T-helper 1 cell treated with Interleukin-12 subunit alpha and Interleukin-12 subunit beta and Interleukin-4 antibody, amounts not matched to agents 30 ng/mL and 1 ng/mL, for 36 hours (primary cell): ENCODE data around the gene CD247. TPM values are rescaled to one million over a fixed set of nuclear protein-coding genes. Genes with fewer than 3 reads are reported as not detected.

Experiments used
- intact Hi-C: fragments of 100-400 bp; cut with micrococcal nuclease; formaldehyde crosslinking; loops from one replicate; pipeline ENCODE4 v1.15.1; 2024
- total RNA-seq: library from RNA; stranded (reverse); gene quantifications from 2 replicates; pipeline ENCODE4 v1.2.3, GENCODE V29; 2022

The CD247 gene
- total RNA-seq, 1 donor from 2014 or later = 211 TPM

DNA sequence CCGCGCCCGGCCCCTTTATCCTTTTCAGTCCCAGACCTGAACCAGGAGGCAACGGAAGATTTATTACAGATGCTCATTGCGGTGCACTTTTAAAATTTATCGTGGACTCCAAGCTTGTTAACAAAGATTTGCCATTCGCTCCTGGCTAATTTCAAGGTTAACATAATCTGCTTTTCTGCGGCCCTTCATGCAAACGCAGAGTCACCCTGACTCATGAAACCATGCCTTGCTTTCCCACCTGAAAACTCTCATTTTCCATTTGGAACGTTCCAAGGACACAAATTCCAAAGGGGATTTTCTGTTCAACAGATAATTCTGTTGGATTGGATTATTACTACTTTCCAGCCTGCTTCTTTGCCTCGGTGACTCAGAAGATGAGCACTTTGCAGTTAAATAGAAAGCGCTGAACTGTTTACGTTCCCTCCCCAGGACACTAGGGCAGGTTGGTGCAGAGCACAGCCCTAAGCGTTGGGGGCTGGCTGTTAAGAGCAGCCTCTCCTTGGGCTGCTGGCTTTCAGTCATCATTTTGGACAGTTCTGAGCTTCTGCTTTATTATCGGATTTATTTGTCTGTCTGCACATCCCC, 51.1 kb downstream of the CD247 start:
- intact Hi-C loops = no loop called here

DNA sequence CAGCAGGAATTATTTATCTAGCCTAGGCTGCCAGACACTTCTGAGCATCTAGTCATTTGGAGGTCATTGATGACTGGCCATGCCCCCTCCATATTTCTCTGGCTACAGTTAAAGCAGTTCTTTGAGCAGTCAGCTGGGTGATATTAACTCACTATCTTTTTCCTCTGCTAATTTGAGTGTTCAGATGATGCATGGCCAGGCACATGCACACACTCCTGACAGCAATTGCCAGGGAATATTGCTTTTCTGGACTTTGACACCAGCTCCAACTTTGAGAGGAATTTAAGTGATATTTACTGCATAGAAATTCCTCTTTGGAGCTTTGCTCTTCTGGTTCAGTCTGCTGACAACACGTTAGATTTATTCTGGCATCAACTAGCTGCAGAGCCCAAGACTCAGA, 52.6 kb downstream of the CD247 start:
- intact Hi-C loops = no loop called here

DNA sequence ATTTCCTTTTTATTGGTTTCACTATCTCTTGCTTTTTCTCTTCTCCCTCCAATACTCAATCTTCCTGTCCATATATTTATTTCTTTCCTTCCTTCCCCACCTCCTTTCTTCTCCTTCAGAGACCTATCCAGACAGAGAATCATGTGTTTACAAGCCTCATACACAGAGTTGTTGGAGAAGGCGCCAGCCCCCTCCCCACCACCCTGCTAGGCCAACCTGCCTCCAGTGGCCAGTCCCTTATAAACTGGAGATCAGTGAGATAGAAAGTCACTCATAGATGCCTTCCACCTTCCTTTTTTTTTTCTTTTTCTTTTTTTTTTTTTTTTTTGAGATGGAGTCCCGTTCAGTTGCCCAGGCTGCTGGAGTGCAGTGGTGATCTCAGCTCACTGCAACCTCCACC, 53.3 kb downstream of the CD247 start:
- intact Hi-C loops = no loop called here

DNA sequence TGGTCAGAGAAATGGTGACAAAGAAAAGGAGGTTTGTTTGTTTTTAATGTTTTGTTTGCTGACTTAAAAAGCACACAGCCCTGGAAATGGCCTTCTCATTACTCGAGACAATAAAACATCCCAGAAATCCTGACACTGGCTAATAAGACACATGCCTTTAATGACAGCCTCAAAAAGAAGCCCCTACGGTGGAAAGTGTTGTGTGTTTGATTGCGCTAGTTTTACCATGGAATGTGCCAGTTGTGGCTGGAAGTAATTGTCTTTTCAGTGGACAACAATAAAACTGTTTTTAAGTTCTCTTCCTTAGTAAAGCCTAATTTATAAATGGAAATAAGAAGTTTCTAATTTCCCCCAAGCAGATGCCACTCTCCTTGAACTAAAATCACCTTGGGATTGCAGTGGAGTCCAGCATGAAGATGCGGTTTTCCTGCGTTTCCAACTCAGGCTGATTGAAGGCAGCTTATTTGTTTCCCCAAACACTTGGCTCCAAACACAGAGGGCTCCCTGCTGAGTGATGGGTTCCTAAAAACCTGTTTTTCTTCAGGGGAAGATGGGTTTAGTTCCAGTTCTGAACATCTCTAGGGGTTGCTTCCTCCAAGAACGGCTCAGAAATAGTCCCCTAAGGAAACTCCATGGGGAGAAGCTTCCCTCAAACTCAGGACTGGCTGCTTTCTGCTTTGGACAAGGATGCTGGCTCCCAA, 54.3 kb downstream of the CD247 start:
- intact Hi-C loops = no loop called here

DNA sequence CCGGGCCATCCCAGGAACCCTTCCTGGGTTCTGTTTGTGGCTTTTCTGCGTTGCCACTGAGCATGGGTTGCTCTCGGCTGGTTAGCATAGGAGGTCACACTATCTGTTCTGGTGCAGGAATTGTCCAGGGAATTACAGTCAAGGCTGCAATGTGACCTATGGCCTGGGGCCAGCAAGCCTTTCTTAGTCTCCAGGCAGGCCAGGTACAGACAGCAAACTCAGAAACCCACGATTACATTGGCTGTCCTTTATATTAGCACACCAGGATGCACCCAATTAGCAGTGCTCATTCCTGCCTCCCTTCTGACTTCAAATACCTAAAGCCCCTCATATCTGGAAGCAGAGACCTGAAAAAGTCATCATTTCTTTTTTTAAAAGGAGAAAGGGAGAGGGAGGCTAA, 55.2 kb downstream of the CD247 start:
- intact Hi-C loops = no loop called here

DNA sequence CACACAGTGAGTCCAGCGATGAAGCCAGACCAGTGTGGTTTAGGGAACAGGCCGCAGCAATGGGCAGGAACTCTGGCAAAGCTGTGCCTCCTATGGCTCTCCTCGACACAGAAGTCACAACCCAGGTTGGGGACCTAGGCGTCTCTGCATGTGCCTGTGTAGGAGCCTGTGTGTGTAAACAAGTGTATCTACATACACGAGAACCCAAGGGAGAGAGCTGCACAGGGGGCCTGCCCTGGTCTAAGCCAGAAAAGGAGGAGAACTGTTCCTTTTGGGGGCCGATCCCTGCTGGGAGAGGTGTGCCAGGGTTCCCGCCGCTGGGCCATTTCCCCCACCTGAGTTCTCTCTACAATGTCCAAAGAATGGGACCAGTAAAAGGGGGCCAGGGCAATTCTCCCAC, 56.0 kb downstream of the CD247 start:
- intact Hi-C loops = no loop called here

DNA sequence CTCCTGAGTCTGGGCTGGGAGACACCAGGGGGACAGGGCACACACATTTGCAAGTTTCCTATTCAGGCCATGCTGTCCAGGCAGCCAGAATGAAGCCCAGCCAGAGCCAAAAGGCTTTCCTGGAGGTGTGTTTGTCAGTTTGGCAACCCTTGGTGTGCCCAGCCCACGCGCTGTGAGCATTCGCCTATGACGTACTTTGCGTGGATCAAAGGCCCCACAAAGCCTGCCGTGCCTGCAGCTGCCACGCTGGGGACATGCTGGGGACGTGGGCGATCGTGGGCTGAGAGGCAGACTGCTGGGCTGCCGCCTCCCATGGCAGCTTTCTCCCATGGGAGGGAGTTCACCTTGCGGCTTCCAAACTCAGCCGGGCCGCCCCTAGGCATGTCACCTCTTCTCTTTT, 57.5 kb downstream of the CD247 start:
- intact Hi-C loops = no loop called here

DNA sequence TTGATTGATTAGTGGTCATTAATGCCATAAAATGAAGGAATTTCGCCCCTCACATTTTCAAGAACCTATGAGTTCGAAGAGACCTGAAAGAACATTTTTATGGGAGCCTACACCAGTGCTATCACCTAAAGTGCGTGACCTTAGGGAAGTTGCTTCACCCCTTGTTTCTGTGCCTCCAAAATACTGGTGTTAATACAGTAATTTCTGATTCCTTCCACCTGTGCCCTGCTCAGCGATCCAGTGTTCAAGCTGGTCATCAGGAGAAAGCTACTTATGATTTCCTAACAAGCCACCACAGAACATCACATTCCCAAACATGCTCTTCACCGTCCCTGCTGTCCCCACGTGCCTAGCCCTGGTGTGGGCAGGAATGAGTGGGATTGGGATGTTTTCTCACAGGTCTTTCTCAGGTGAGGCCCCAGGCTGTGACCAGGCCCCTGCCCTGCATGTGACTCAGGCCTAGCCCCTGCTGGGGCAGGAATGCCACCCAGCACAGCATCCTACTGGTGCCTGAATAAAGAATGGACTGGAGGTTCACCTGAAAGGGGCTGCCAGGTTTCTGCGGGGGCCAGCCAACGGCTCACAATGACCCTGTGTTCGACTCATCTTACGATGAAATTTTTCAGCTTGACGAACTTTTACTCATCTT, 60.3 kb downstream of the CD247 start:
- intact Hi-C loops = loop anchor here (2.0 to 5.0 kb wide), 2 partner anchors 35 to 346 kb away; no protein-coding TSS in a partner anchor

DNA sequence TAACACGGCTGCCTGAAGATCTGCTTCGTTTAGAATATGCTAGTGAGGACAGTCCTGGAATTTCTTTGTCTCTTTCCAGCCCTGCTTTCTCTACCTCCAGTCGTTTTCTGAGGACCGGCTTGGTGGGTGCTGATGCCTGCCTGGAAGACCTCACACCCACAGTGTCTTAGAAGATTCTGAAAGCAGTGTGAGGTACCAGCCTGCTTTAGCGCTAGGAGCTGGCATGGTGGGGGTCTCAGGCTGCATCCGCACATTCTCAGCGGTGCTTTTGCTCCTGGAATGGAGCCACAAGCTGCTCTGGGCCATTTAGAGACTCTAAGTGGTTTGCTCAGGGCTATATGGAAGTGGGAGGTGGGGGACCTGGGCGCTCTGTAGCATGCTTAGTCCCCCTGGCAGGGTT, 61.4 kb downstream of the CD247 start:
- intact Hi-C loops = loop anchor here (1.0 to 5.0 kb wide), 6 partner anchors 10 to 345 kb away; partner anchors contain the start of gene CD247

DNA sequence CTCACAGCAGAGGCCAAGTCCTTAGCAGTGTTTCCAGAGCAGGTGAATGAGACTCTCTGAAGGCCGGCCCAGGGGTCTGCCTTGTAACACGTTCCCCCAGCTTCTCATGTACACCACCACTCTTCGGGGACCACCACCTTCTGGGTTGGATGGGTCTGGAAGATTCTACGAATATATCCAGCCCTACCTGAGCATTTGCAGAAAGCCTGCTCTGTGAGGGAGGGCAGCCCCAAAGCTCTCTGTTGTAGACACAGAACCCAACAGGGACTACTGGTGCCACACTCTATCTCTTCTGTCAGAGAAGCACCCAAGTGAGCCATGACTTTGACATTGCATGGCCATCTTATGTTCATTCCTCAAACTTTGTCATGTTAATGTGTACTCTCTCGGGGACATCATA, 61.8 kb downstream of the CD247 start:
- intact Hi-C loops = loop anchor here (1.0 to 5.0 kb wide), 6 partner anchors 9 to 344 kb away; partner anchors contain the start of gene CD247

DNA sequence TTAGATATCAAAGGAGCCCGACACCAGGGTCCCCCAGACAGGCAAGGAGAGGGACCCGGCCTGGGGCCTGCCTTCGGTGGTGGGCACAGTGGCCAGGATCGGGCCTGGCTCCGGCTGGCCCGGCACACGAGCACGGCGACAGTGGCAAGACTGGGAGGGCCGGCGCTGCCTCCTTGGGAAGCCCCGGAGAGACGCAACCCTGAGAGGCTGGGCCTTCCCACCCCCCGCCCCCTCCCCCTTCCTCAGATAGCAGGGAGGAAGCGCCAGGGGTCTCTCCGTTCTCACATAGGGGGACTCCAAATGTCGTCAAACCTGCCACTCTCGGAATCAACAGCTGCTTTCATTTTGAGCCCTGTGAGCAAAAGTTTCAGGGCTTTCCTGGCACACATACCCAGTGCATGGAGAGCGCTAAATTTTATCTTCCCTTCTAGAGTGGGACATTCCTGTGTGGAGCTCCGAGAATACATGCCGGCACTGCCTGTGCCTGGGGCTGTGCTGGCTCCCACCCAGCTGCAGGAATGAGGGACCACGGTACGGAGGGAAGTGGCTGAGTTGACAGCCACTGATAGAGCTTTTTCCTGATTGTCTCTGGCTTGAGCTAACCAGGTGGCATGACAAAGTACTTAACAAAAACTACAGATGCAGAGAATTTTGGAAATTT, 62.4 kb downstream of the CD247 start:
- intact Hi-C loops = loop anchor here (1.0 to 5.0 kb wide), 9 partner anchors 9 to 344 kb away; partner anchors contain the start of genes CD247 and POU2F1

DNA sequence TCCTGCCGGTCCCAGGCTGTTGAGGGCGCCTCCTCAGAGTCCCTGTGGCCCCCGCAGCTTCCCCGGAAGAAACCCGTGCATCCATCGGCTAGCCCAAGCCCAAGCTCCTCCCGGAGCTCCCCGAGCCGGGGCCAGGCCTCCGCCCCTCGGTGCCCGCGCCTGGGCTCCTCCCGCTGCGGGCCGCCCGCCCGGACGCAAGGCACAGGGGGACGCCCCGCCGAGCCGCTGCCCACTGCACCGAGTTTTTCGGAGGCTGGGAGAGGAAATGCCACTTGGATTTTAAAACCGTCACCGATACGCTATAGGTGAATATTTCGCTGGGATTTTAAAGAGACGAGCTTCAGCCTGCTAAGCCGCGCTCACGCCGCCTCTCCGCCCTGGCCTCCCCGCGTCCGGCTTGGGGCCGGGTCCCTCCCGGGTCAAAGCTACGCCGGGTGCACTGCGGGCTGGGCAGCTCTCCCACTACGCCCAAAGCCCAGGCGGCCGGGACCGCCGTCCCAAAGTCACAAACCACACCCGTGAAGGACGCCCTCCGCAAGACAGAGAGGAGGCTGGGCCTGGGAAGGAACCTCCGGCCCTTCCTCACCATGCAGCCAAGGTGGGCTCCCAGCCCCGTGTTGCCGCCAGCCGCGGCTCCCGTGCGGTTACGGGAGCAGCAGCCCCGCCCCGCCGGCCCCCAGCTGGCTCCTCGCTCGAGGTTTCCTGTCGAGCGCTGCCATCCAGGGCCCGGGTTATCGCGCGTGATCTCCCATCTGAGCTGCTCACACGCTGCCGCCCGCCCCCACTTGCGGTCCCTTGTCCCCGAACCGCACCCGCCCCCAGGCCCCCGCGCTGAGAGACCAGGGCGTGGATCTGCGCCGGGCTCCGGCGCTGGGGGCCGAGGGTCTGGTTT, 63.2 kb downstream of the CD247 start:
- intact Hi-C loops = loop anchor here (2.0 to 5.0 kb wide), 4 partner anchors 28 to 343 kb away; partner anchors contain the start of gene POU2F1

DNA sequence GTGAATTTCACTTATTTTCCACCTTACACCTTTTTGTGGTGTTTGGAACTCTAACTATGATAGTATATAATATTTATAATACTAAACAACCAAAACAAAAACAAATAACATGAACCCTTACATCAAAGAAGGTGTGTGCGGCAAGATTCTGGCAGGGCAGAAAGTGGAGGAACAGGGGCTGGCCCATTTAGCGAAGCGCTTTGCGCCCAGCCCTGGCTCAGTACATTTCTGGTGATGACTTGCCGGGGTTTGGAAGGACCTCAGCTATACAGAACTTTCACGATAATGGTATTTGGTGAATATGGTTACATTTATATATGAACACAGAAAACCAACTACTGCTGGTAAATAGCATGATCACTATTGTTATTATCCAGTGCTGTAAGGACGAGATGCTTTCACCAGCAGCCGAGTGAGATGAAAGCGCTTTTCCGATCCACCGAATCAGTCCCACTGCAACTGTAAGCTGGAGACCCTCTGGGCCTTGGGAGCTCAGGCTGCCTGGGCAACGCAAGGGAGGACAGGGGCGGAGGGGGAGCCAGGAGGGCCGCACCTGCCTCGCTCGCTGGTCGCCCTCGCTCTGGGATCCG, 63.9 kb downstream of the CD247 start:
- intact Hi-C loops = loop anchor here (2.0 kb wide), 3 partner anchors 28 to 234 kb away; partner anchors contain the start of gene POU2F1

DNA sequence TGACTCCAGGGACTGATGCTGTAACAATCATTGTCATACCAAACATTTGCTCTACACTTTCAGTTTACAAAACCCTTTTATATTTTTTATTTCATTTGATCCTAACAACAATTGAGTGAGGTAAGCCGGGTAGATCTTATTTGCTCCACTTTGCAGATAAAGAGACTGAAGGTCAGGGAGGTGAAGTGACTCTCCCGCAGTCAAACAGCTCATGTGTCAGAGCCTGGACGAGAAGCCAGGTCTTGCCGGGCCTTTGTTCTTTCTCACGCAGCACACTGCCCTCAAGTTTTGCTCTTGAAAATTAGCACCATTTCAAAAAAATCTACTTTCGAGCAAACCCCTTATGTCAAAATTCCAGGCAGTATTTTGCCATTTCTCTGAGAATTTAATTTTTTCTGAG, 65.2 kb downstream of the CD247 start:
- intact Hi-C loops = no loop called here

DNA sequence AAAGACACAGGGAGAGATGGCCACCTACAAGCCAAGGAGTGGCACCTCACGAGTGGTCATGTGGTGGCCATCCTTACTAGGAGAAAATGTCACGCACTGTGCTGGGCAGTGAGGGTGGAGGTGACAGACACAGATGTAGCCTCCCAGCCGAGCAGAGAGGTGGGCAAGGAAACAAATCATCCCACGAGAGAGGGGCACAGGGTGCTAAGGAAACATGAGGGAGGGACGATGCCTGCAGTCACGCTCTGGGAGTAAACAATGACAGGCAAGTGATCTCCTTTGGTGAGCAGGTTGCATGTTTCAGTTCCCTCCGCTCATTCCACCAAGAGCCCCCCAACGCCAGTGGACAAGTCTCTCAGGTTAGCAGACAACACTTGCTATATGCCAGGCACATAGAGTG, 65.8 kb downstream of the CD247 start:
- intact Hi-C loops = no loop called here

DNA sequence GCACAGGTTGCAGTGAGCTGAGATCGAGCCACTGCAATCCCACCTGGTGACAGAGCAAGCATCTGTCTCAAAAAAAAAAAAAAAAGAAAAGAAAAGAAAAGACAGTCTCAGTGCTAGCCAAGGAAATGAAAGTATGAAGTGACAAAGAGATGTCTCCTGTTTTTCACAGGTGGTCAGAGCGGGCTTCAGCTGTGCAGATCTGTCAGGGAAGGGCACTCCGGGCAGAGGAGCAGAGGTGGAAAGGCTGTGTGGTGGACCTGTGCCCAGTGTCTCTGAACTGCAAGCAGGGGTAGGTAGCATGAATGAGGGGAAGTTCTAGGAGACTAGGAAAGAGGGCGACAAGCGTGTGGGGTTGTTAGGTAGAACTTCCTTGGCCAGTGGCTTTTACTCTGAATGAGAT, 67.5 kb downstream of the CD247 start:
- intact Hi-C loops = no loop called here

DNA sequence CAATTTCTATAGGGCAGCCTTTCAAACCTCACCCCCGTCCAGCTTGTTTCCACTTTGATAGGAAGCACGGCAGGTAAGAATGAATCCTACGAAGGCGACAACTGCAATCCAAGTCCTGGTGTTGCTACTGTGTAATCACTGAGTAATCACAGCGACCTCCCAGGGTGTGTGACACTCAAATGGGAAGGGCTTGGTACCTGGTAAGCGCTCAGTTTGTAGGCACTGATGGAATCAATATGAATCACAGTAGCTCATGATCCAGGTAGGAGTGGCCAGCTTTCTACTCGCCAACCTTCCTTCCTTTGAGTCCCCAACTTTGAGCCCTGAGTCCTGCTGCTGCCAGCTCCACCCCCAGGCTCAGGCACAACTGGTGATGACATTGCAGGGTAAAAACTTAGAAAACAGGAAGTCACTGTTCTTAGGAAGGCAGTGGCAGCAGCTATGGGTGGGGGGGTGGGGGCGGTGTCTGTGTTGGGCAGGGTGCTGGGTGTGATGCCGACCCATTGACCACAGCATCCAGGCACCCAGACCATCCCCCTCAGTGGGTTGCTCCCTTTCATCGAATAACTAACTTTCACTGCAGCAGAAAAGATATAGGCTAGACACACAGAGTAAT, 70.7 kb downstream of the CD247 start:
- intact Hi-C loops = loop anchor here (1.0 to 5.0 kb wide), 10 partner anchors 9 to 571 kb away; partner anchors contain the start of genes CD247, DCAF6, ILDR2 and MPC2

DNA sequence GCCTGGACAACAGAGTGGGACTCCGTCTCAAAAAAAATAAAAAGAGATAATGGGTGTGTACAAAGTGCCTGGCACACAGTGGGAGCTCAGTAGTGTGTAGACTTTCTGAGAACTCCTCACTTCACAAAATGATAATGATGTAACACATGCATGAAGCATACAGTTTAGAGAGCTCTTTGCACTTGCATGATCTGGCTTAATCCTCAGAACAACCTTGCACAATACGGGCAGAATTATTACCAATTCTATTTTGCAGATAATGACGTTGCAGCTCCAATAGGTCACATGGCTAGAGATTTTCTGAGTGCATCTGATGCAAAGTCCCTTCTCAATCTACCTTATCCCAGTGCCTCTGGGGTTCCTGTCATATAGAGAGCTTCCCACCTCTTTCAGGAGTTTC, 71.4 kb downstream of the CD247 start:
- intact Hi-C loops = loop anchor here (1.0 to 5.0 kb wide), 10 partner anchors 9 to 570 kb away; partner anchors contain the start of genes CD247, DCAF6, ILDR2 and MPC2

DNA sequence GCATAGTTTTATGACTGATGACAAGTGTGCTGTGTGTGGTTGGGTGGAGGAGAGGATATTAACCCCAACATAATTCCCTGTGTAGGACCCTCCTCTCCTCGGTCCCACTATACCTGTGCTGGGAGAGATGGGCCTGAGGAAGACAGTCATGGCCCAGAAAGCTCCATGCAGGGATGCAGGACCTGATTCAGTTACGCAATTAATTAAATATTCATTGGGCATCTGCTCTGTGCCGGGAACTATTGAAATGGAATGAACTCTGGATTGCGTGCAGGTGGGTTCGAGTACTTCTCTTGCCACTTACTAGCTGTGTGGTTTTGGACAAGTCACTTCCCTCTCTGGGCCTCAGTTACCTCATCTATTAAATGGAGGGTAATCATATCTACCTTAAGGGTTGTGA, 74.6 kb downstream of the CD247 start:
- intact Hi-C loops = loop anchor here (2.0 kb wide), 1 partner anchor 55 kb away; no protein-coding TSS in a partner anchor
